Raji (cell line): ENCODE data around the gene OR9Q1.

ENCODE experiments used
- POLR2A ChIP-seq: IDR thresholded peaks from 2 replicates; pipeline ENCODE4 v1.6.1; 2011; ENCODE audit warnings: low read depth, low read length, control low read depth; ENCODE audit not compliant: insufficient read depth

OR9Q1 gene, protein sequence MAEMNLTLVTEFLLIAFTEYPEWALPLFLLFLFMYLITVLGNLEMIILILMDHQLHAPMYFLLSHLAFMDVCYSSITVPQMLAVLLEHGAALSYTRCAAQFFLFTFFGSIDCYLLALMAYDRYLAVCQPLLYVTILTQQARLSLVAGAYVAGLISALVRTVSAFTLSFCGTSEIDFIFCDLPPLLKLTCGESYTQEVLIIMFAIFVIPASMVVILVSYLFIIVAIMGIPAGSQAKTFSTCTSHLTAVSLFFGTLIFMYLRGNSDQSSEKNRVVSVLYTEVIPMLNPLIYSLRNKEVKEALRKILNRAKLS

DNA sequence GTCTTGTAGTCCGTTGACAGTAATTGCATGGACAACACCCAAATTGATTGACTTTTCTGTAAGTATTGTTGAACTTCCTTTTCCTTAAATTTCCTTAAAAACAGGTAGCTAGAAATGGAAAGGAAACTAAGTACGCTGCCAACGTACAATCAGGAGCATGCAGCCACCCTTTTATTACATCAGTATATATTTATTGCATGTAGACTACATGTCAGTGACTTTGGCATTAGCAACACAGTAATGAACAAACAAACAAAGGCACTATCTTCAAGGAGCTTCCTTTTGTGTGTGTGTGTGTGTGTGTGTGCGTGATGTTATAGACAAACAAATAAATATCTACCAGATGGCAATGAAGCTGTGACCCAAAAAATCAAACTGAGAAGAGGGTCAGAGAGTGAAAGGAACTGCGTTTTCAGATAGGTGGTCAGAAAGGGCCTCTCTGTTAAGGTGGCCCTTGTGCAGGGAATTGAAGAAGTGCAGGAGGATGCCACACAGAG is at the start of gene OR9Q1:
Gene OR9Q1 (plus strand): TSS at position 447 of the 497 bp plus-strand sequence. CDS start 155,564 bp downstream, outside the sequence.
- no peak for TF ChIP-seq POLR2A

DNA sequence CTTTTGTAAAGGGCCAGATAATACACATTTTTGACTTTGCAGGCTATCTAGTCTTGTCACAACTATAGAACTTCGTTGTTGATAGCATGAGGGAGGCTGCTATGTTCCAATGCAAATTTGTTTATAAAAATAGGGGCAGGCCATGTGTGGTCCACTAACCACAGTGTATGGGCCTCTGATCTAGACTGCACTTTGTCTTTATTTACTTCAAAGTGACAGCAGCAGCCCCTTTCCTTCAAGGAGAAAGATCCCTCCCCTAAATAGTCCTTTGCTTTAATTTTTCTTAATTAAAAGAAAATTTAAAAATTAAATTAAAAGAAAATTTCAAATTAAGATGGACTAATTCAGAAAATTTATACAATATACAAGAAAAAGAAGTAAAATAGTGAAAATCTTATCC is 49.5 kb upstream of the OR9Q1 start:
- no peak for TF ChIP-seq POLR2A

GRCh38 chr11:57974848-57975601 is 48.7 kb upstream of the OR9Q1 start:
- no peak for TF ChIP-seq POLR2A

DNA sequence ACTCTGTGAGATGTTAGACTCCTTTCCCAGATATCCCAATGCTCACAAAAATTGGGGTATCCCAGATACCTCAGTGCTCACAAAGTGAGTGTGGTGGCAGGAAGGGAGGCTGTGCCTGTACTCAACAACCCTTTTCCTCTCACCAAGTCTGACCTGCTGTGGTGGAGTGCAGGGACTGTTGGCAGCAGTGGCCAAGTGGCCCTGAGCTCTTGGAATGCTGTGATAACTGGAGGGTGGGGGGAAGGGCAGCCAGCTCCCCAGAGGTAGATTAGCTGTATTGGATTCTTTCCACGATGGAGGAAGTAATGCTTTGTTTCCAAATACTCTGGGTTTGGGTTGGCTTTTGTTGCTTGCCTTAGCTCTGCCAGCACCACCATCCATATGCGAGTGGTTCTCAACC is 46.0 kb upstream of the OR9Q1 start:
- TF ChIP-seq POLR2A: no peak

GRCh38 chr11:57978686-57979531 is 44.8 kb upstream of the OR9Q1 start:
- no peak for TF ChIP-seq POLR2A

GRCh38 chr11:57979532-57980079 is 44.1 kb upstream of the OR9Q1 start:
- no peak for TF ChIP-seq POLR2A

GRCh38 chr11:57980201-57980600 is 43.5 kb upstream of the OR9Q1 start:
- no peak for TF ChIP-seq POLR2A

- no peak for TF ChIP-seq POLR2A
Measured at GRCh38 chr11:57981536-57981935, 42.1 kb upstream of the OR9Q1 start.

DNA sequence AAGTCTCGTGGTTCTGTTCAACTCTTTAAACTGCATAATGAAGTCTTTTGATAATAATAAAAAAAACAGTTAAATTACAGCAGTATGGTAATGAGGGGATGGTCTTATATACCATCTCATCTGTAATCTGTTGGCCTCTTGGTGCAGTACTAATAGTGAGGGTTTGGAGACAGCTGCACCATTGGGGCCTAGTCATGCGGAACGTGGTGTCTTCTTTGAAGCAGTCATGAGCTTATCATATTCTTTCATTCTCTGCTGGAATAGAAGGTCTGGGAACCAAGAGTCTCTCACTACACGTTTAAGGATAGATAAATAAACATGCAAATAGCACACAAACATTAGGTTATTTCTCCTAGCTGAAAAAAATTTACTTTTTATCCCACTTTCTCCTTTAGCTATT is 40.9 kb upstream of the OR9Q1 start:
- no peak for TF ChIP-seq POLR2A

DNA sequence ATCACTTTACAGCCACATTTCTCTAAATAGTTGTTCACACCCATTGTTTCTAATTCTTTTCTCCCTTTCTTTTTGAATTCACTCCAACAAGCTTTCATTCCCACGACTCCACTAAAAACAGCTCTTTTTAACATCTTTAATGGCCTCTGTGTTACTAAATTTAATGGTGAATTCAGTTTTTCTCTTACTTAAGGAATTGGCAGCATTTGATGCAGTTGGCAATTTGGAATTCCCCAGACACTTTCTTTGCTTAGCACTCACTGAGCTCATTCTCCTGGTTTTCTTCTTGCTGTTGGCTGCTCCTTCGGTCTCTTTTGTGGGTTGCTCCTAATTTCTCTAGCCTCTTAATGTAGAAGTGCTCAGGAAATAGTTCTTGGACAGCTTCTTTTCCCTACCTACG is 40.5 kb upstream of the OR9Q1 start:
- no peak for TF ChIP-seq POLR2A

DNA sequence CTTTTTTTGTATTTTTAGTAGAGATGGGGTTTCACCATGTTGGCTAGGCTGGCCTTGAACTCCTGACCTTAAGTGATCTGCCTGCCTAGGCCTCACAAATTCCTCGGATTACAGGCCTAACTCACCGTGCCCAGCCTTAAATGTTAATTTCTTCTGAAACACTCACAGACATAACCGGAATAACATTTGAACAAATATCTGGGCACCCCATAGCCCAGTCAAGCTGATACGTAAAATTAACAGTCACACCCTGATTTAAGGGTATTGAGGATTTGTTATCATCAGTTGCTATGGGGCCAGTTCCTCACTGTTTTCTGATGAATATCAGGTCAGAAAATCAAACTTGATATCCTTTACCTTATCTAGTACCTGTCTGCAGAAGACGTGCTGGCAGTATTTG is 23.0 kb upstream of the OR9Q1 start:
- TF ChIP-seq POLR2A: no peak

DNA sequence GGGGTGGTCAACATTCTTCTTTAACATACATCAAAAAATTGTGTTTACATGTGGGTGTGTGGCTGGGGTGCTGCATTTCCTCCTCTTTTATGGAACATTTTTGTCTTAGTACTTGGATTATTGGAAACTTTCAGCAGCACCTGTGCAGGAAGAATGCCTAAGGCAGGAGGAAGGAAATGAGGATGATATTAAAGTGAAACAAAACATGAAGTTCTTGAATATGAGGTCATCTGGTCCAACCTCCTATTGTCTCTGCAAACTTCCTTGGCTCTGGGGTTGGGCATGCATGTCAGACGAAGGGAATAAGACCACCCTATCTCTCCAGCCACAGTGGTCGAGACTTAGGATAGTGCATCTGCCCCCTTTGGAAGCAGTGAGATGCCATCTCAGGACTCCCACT is 20.6 kb upstream of the OR9Q1 start:
- no peak for TF ChIP-seq POLR2A

DNA sequence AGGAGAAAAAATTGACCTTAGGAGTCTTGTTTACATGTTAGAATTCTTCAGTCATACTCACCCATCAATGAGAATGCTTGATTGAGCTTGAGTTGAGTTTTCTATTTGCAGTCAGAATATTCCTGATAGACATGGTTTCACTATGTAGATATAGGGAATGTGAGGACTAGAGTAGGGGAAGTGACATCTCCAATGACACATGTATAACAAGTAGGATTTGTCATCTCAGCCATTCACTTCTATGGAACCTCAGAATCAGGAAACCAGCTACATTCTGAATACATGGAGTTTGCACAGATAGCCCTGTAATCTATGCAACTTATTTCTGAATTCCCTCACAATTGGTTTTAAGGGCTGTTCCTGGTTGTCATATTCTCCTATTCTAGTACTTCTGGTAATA is 20.1 kb upstream of the OR9Q1 start:
- TF ChIP-seq POLR2A: no peak

DNA sequence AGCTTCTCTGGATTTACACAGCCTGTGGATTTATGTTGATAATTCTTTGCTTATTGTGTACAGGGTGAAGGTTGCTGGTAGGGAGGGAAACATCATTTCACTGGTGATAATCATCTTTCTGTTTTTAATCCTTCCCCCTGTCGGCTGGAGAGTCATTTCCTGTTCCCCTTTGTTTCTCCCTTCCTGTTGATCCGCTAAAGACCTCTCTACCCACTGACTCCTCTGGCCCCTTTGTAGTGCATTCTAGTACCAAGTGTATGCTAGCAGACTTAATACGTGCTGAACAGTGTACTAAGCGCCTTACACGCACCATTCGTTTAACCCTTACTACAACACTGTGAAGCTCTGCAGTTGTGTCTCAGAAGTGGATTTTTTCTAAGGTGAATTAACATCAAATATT is 19.0 kb upstream of the OR9Q1 start:
- TF ChIP-seq POLR2A: no peak

DNA sequence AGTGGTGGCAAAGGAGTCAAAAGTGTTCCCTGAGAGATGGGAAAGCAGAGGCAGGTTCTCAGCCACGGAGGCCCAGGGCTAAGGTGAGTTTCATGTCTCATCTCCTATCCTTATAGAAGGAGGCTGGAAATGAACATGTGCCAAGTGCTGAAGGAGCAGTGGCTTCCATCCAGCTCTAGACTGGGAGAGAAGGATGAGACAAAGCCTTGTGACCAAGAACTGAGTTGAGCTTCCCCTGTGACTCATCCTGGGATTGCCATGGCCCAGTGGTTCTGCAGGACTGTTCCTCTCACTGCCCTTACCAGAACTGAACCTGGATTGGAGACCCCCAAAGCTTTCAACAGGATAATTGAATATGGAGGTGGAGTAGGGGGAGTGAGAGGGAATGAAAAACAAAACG is 16.7 kb upstream of the OR9Q1 start:
- TF ChIP-seq POLR2A: no peak
